A549 treated with AZD9567 at 1 μM for 4 hours (cell line): Measurements from ENCODE around the gene ASCC1. TPM values are rescaled to one million over a fixed set of nuclear protein-coding genes. Genes with fewer than 3 reads are reported as not detected.

ENCODE experiments used
- total RNA-seq: library from RNA; stranded (reverse); fragments of 200-300 nt; extraction: Qiagen RNA extraction; gene quantifications from 5 replicates; pipeline ENCODE4 v1.2.3, GENCODE V29; 2022; ENCODE audit not compliant: insufficient read depth

Gene ASCC1, protein sequence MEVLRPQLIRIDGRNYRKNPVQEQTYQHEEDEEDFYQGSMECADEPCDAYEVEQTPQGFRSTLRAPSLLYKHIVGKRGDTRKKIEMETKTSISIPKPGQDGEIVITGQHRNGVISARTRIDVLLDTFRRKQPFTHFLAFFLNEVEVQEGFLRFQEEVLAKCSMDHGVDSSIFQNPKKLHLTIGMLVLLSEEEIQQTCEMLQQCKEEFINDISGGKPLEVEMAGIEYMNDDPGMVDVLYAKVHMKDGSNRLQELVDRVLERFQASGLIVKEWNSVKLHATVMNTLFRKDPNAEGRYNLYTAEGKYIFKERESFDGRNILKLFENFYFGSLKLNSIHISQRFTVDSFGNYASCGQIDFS
- 31.5 to 44.7 TPM (median 33.6 TPM) in 5 replicates for total RNA-seq

DNA sequence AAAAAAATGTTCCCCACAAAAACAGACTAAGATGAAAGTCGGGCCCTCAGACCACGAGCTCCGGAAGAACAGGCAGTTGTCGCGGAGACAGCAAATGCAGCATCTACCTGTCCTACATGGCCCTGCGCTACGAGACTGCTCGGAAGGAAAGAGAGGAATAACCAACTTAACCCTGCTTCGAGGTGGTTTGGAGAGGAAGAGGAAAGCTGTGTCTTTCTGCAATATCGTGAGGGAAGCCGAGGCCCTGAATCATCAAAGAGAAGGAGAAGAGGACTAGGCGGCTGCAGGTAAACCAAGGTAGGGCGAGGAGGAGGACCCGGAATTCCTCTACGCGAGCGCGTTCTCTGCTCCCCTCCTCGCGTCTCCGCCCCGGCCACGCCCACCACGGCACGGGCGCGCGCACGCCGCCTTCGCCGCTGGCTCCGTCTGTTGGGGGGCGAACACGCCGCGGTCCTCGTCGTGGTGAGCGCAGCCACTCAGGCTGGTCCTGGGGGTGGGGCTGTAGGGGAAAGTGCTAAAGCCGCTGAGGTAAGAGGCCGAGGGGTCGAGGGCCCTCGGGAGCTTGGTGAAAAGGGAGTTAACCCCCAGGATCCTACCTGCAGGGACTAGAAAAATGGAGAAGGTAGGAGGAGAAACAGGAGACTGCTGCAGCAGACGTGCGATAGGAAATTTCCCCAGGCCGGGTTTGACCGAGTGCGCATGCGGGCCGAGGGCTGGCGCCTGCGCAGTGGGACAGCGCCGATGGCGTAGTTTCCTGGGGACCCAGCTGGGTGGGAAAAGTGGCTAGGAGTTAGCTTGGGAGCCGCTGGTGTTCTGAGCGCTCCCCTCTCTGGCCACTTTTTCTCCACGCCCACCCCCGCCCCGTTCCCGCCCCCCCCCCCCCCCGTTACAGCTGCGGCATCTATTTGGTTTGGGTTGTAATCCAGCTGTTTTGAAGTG, at the start of gene ASCC1, which contains the start of gene ANAPC16:
Gene ASCC1, minus strand, starts transcription at position 666 of the 939 bp plus-strand sequence. CDS start 2,978 bp downstream, outside the sequence.
Gene ANAPC16, plus strand, starts transcription at position 402 of the 939 bp plus-strand sequence. CDS start 7,903 bp downstream, outside the sequence.

DNA sequence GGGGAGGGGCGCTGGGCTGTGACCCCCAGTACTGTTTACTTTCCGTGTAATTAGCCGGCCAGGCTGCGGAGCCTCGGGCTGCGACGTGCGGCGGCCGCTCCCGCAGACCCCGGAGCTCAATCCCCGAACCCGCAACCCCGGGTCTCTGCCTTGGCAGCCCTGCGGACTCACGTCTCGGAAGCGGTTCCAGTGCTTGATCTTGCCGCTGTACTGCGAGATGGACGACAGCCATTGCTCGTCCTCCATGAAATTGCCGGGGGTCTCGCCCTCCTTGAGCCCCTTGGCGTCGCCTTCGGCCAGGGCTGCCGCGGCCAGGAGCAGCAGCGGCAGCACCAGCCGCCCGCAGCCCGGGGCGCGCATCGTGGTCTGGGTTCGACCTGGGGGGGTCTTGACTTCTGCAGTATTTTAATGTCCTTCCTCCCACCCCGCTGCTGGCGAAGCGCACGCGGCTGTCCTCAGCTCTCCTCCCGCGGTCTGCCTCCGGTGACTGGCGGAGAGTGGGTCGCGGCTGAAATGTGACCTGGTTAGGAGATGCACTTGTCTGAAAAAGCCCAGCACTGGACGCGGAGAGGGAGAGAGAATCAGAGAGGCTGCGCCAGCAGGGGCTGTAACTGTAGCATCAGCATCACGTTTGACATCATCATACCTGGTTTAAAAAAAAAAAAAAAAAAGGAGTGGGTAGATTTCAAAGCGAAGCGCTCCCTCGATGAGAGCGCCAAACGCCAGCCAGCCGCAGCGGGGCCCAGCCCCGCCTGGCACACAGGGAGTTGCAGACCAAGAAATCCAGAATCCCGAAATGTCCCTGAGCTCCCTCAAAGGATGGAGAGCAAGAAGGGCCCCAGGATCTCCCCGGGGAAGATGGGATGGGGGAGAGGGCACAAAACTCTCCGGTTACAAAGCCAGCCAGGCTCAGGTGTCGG, 127.8 kb downstream of the ASCC1 start, which contains the start of gene SPOCK2:
Gene SPOCK2, minus strand, starts transcription at position 583 of the 920 bp plus-strand sequence. Its CDS starts 223 bp downstream, at position 360.

Other genes starting within 250 kb of the ASCC1 start
- 0.34 to 0.59 TPM (median 0.42 TPM) in 5 replicates for gene SPOCK2, start 127.7 kb downstream of the ASCC1 start, total RNA-seq
- gene ANAPC16, start 264 bp downstream of the ASCC1 start, total RNA-seq: 86.0 to 92.7 TPM (median 91.3 TPM) in 5 replicates
- 264 to 345 TPM (median 332 TPM) in 5 replicates for gene DDIT4, start 57.6 kb upstream of the ASCC1 start, total RNA-seq
- gene DNAJB12, start 138.6 kb upstream of the ASCC1 start, total RNA-seq: 31.3 to 34.4 TPM (median 32.1 TPM) in 5 replicates